Adrenal gland (tissue), 12 donors: Measurements from ENCODE around the gene SDSL. TPM values are rescaled to one million over a fixed set of nuclear protein-coding genes. Genes with fewer than 3 reads are reported as not detected.

ENCODE experiments used
- DNase-seq, 7 donors: peaks; one replicate each; pipeline ENCODE4 v3.0.0-alpha.2; 2019 to 2020
- H3K27ac ChIP-seq, 5 donors: fragments of 200-600 bp; sonication (generic) in 4 of 5; 1 replicate in 3 of 5; 2 replicates in 2 of 5; pipeline versions ENCODE4 v1.5.1 to v1.8.0; 2016 to 2020; ENCODE audit warnings: mild to moderate bottlenecking in 1 of 5
- H3K27me3 ChIP-seq: fragments of 200-600 bp; 2 replicates; pipeline ENCODE4 v1.8.0; 2021
- H3K36me3 ChIP-seq, 2 donors: fragments of 200-600 bp; replicated peaks in 1 of 2; 1 replicate in 1 of 2; 2 replicates in 1 of 2; pipeline versions ENCODE4 v1.5.1 to v1.8.0; 2018 to 2022
- H3K4me1 ChIP-seq, 2 donors: fragments of 200-600 bp; replicated peaks in 1 of 2; 1 replicate in 1 of 2; 2 replicates in 1 of 2; pipeline versions ENCODE4 v1.5.1 to v1.8.0; 2018 to 2021
- H3K4me3 ChIP-seq, 4 donors: fragments of 200-600 bp; sonication (generic) in 3 of 4; one replicate each; pipeline ENCODE4 v1.5.1; 2016 to 2018
- H3K9me3 ChIP-seq, 3 donors: fragments of 200-600 bp; sonication (generic) in 1 of 3; replicated peaks in 1 of 3; 1 replicate in 2 of 3; 2 replicates in 1 of 3; pipeline versions ENCODE4 v1.5.1 to v1.8.0; 2016 to 2021
- CTCF ChIP-seq, 6 experiments: fragments of 450-650 bp in 4 of 6; fragments of 200-600 bp in 2 of 6; sonication (generic) in 1 of 6; IDR thresholded peaks; 1 replicate in 5 of 6; 2 replicates in 1 of 6; pipeline versions ENCODE4 v1.5.1 to v1.8.0; 2016 to 2021; ENCODE audit warnings: antibody characterized with exemption in 6 of 6, mild to moderate bottlenecking in 2 of 6, moderate library complexity in 1 of 6
- POLR2A ChIP-seq, 2 donors: fragments of 450-650 bp; IDR thresholded peaks; one replicate each; pipeline ENCODE4 v1.6.1; 2017; ENCODE audit warnings: antibody characterized with exemption in 2 of 2, mild to moderate bottlenecking in 2 of 2, moderate library complexity in 1 of 2
- WGBS, 4 donors: extraction: QIAGEN DNeasy Blood & Tissue Kit in 2 of 4; methylation state at CpG; one replicate each; pipeline versions ENCODE4 v1.1.5 to v1.1.7; 2013 to 2017; 5-methylcytosine and 5-hydroxymethylcytosine counted together
- intact Hi-C, 2 donors: fragments of 100-400 bp; cut with DNase I; formaldehyde crosslinking; loops; one replicate each; pipeline versions ENCODE4 v1.14.1 to v1.15.0; 2022 to 2023
- polyA plus RNA-seq, 3 donors: library from polyadenylated mRNA; stranded (reverse); fragments of 200-250 nt in 2 of 3; fragments of 350-450 nt in 1 of 3; fragmentation: Illumina TruSeq in 1 of 3; extraction: RNeasy Lipid Tissue Mini Kit (QIAGEN cat#74804) in 1 of 3; gene quantifications; one replicate each; pipeline ENCODE4 v1.2.3, GENCODE V29; 2013 to 2014
- total RNA-seq, 9 donors: library from RNA; depleted of rRNA in 4 of 9; stranded (reverse); fragments of >200 nt in 4 of 9; fragments of 120-200 nt in 1 of 9; fragmentation: NEBNext Ultra II Directional in 1 of 9; extraction: Animal tissue kit (Norgen Biotek cat#: 25700) in 1 of 9; gene quantifications; one replicate each; pipeline versions ENCODE4 v1.1.0 to v1.2.4, GENCODE V29; 2013 to 2023
- donor health status: healthy with polysubstance abuse.
- donor health status: Bipolar disorder and iron deficiency.
- donor health status: DM: yes; HTN: yes; CAD: no.
- donor health status: DM: no; HTN: no; CAD: no.
- donor health status: DM: no; HTN: no; CAD: no.
- donor health status: DM: yes; HTN: yes; CAD: no.

Gene SDSL
- total and polyA plus RNA-seq, 12 donors: 11.6 to 111 (median 24.9) TPM

- peak; percentile 47 to 92 (median 84) for DNase-seq
- WGBS, 4 donors: 18 to 22% (median 19%) methylated on average over 5 to 13 of the region's 13 CpGs
Observed at GRCh38 chr12:113418213-113418879, 3.8 kb upstream of the SDSL start.

GRCh38 chr12:113420996-113421595, 1.1 kb upstream of the SDSL start:
- Histone ChIP-seq H3K27ac (no peak overlapping the region), H3K4me1 (peaks cover 20 to 33% of the 10 kb centered on the region in 2 donors), H3K4me3 (no peak overlapping the region), H3K9me3 (no peaks in the 10 kb centered on the region), H3K27me3 (no peaks in the 10 kb centered on the region), H3K36me3 (no peaks in the 10 kb centered on the region)
- DNase-seq: no peak
- WGBS, 4 donors: 76 to 84% (median 83%) methylated on average over 2 of the region's 2 CpGs
- intact Hi-C loops: loop anchor here (10.0 kb wide), 2 partner anchors 106 to 236 kb away; partner anchors contain the start of genes DDX54 (in 1 of the 2) and RITA1 (in 1 of the 2)
- TF ChIP-seq POLR2A (IDR thresholded peaks at IDR 0.05): no peak
- no peak for TF ChIP-seq CTCF (IDR thresholded peaks at IDR 0.05)

More at GRCh38 chr12:113418213-113418879, 3.8 kb upstream of the SDSL start:
- Histone ChIP-seq H3K4me1 (peaks cover 20 to 31% of the 10 kb centered on the region in 2 donors), H3K36me3 (no peaks in the 10 kb centered on the region), H3K9me3 (no peaks in the 10 kb centered on the region), H3K27me3 (no peaks in the 10 kb centered on the region), H3K27ac (peak overlapping the region; percentile 38 to 89 (median 65)), H3K4me3 (no peak overlapping the region)
- TF ChIP-seq POLR2A (IDR thresholded peaks at IDR 0.05): no peak
- no peak for TF ChIP-seq CTCF (IDR thresholded peaks at IDR 0.05)
- intact Hi-C loops: no loop called here

GRCh38 chr12:113422886-113423669, 898 bp downstream of the SDSL start:
- intact Hi-C loops: loop anchor here (10.0 kb wide), 2 partner anchors 108 to 238 kb away; partner anchors contain the start of genes DDX54 (in 1 of the 2) and RITA1 (in 1 of the 2)
- no peaks in the 10 kb centered on the region for H3K36me3 ChIP-seq
- no peaks in the 10 kb centered on the region for H3K9me3 ChIP-seq
- H3K27ac ChIP-seq: peak overlapping the region; percentile 34 to 90 (median 65)
- H3K4me3 ChIP-seq: peak overlapping the region in 2 of 4 donors; percentile 49 to 62
- 40 to 75% (median 64%) methylated on average over 6 of the region's 6 CpGs for WGBS, 4 donors
- peaks cover 18 to 29% of the 10 kb centered on the region in 2 donors for H3K4me1 ChIP-seq
- no peak for DNase-seq
- H3K27me3 ChIP-seq: no peaks in the 10 kb centered on the region
- TF ChIP-seq CTCF (IDR thresholded peaks at IDR 0.05) (no peak), POLR2A (IDR thresholded peaks at IDR 0.05) (no peak)

GRCh38 chr12:113424456-113424855, 2.3 kb downstream of the SDSL start:
- Histone ChIP-seq H3K9me3 (no peaks in the 10 kb centered on the region), H3K4me3 (no peak overlapping the region), H3K36me3 (no peaks in the 10 kb centered on the region), H3K27me3 (no peaks in the 10 kb centered on the region), H3K27ac (no peak overlapping the region), H3K4me1 (peaks cover 10 to 16% of the 10 kb centered on the region in 2 donors)
- 77 to 88% (median 88%) methylated on average over 1 of the region's 1 CpG for WGBS, 4 donors
- no peak for TF ChIP-seq POLR2A (IDR thresholded peaks at IDR 0.05)
- TF ChIP-seq CTCF (IDR thresholded peaks at IDR 0.05): no peak
- no peak for DNase-seq
- intact Hi-C loops: loop anchor here (10.0 kb wide), 2 partner anchors 110 to 240 kb away; partner anchors contain the start of genes DDX54 (in 1 of the 2) and RITA1 (in 1 of the 2)
